ENCODE data around the gene ANKRD49. TPM values are rescaled to one million over a fixed set of nuclear protein-coding genes. Genes with fewer than 3 reads are reported as not detected.

ANKRD49 gene
- total and polyA plus RNA-seq, 5 donors from 2014 or later = 34.0 to 38.6 (median 37.9) TPM

GRCh38 chr11:94546886-94547285 lies 53.1 kb downstream of the ANKRD49 start:
- no peaks in the 10 kb centered on the region for H3K27me3 Mint-ChIP-seq
- no peaks in the 10 kb centered on the region for H3K9me3 ChIP-seq (ENCODE audit: control insufficient read depth in 2 of 2, low read length in 2 of 2)
- no peaks in the 10 kb centered on the region for H3K27me3 ChIP-seq (ENCODE audit: control insufficient read depth, insufficient read depth, low read length)
- H3K36me3 ChIP-seq (ENCODE audit: control insufficient read depth, insufficient read depth, low read length) = no peaks in the 10 kb centered on the region
- no peaks in the 10 kb centered on the region for H3K9me3 Mint-ChIP-seq
- no peak overlapping the region for H3K27ac ChIP-seq (ENCODE audit: insufficient read depth, low read length, poor library complexity, severe bottlenecking)
- peak overlapping the region in 2 of 3 donors; percentile 12 to 60 for H3K27ac Mint-ChIP-seq
- H3K4me1 ChIP-seq (ENCODE audit: control insufficient read depth, insufficient read depth, low read length, poor library complexity, severe bottlenecking) = peaks cover 40% of the 10 kb centered on the region
- DNase-seq (peak in 1 of 3 donors; percentile 32), ATAC-seq (ENCODE audit: low read depth in 2 of 2) (no peak)
- peaks cover 3% of the 10 kb centered on the region for H3K36me3 Mint-ChIP-seq
- peaks cover 26 to 61% (median 46%) of the 10 kb centered on the region in 4 donors for H3K4me1 Mint-ChIP-seq
- H3K4me3 ChIP-seq (ENCODE audit: low read depth, low read length) = peak overlapping the region; percentile 53
- H3K4me3 Mint-ChIP-seq = peak overlapping the region; percentile 77 to 90 (median 84)

- ATAC-seq (ENCODE audit: low read depth in 2 of 2) = no peak
These were observed 55.4 kb downstream of the ANKRD49 start for GRCh38 chr11:94549146-94549545.

More at GRCh38 chr11:94549146-94549545, 55.4 kb downstream of the ANKRD49 start:
- H3K27me3 ChIP-seq (ENCODE audit: control insufficient read depth, insufficient read depth, low read length) = no peaks in the 10 kb centered on the region
- H3K9me3 ChIP-seq (ENCODE audit: control insufficient read depth in 2 of 2, low read length in 2 of 2) = no peaks in the 10 kb centered on the region
- no peak overlapping the region for H3K4me3 ChIP-seq (ENCODE audit: low read depth, low read length)
- peaks cover 19 to 49% (median 39%) of the 10 kb centered on the region in 4 donors for H3K4me1 Mint-ChIP-seq
- H3K9me3 Mint-ChIP-seq = no peaks in the 10 kb centered on the region
- H3K36me3 ChIP-seq (ENCODE audit: control insufficient read depth, insufficient read depth, low read length) = no peaks in the 10 kb centered on the region
- H3K4me1 ChIP-seq (ENCODE audit: control insufficient read depth, insufficient read depth, low read length, poor library complexity, severe bottlenecking) = peaks cover 34% of the 10 kb centered on the region
- peaks cover 3% of the 10 kb centered on the region for H3K36me3 Mint-ChIP-seq
- H3K27ac ChIP-seq (ENCODE audit: insufficient read depth, low read length, poor library complexity, severe bottlenecking) = no peak overlapping the region
- no peak overlapping the region for H3K27ac Mint-ChIP-seq
- H3K27me3 Mint-ChIP-seq = no peaks in the 10 kb centered on the region
- DNase-seq = no peak
- no peak overlapping the region for H3K4me3 Mint-ChIP-seq

Other genes starting within 250 kb of the ANKRD49 start
- not detected for gene IZUMO1R, start 189.4 kb upstream of the ANKRD49 start, total RNA-seq
- not detected for gene IZUMO1R, start 189.4 kb upstream of the ANKRD49 start, polyA plus RNA-seq
- gene GPR83, start 92.6 kb upstream of the ANKRD49 start, total RNA-seq = 0.15 TPM
- gene GPR83, start 92.6 kb upstream of the ANKRD49 start, polyA plus RNA-seq = under 1 TPM in 2 of 4 donors, not detected in 2; 0.14 to 0.24 TPM
- 26.5 TPM for gene MRE11, start 140 bp upstream of the ANKRD49 start, total RNA-seq
- gene MRE11, start 140 bp upstream of the ANKRD49 start, polyA plus RNA-seq = 10 to 100 TPM; 12.8 to 18.1 (median 14.5) TPM
- not detected for gene C11orf97, start 18.5 kb downstream of the ANKRD49 start, total RNA-seq
- gene C11orf97, start 18.5 kb downstream of the ANKRD49 start, polyA plus RNA-seq = not detected
- gene FUT4, start 49.9 kb downstream of the ANKRD49 start, total RNA-seq = 5.1 TPM
- 1 to 10 TPM; 1.7 to 2.3 (median 2.1) TPM for gene FUT4, start 49.9 kb downstream of the ANKRD49 start, polyA plus RNA-seq
- 1.3 TPM for gene PIWIL4, start 73.4 kb downstream of the ANKRD49 start, total RNA-seq
- 1 to 10 TPM in 2 of 4 donors, under 1 TPM in 2; 0.18 to 1.3 (median 1.0) TPM for gene PIWIL4, start 73.4 kb downstream of the ANKRD49 start, polyA plus RNA-seq